DMS114 treated with DMSO at 0.1 percent for 48 hours (cell line): ENCODE data around the gene RETREG2.

Source experiments
- DNase-seq: peaks from one replicate; lab custom pipeline; 2025; ENCODE audit not compliant: unreplicated experiment; lab: John Stamatoyannopoulos, UW

RETREG2 gene

DNA sequence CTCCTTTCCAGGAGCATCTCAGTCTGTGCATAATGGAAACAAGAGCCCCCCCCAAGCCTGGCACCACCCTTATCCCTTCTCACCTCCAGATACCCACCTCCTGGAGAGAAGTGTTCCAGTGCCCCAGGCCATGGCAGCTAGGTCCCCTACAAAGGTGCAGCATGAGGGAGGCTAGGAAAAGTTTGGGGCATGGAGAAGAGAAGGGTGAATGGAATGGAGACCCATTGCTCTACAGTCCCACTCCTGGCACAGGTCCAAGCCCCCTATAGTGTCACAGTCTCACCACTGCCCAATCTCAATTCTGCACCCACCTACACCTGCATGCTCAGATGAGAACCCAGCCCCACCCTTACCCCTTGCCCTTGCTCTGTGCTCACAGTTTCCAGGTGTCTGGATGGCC lies 9.1 kb upstream of the RETREG2 start:
- no peak for DNase-seq

- no peak for DNase-seq
Observed at GRCh38 chr2:219169930-219170654, 8.0 kb upstream of the RETREG2 start, which contains the start of gene SLC23A3. TSS of gene SLC23A3 (minus strand) at chr2:219170029. CDS start at chr2:219169984, 45 bp downstream.

DNA sequence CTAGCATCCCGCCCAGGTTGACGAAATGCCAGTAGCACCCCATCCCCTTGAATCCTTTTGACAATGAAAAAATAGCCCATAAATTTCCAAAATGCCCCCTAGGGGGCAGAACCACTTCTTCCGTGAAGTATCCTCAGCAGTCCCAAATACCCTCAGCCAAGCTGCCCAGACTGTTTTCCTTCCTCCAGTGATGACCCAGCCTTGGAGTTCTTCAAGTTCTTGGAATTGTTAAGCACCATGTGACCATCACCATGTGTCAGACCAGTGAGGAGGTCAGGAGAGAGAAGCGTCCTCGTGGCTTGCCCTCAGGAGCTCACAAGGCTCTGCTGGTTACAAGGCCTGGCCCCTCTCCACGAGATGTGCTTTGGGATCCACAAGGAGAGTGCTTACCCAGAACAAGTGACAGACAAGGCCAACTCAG lies 6.8 kb upstream of the RETREG2 start:
- peak; percentile 14 for DNase-seq

GRCh38 chr2:219172231-219173154 lies 5.6 kb upstream of the RETREG2 start:
- no peak for DNase-seq

- DNase-seq = no peak
Observed at GRCh38 chr2:219173176-219173575, 4.9 kb upstream of the RETREG2 start.

DNA sequence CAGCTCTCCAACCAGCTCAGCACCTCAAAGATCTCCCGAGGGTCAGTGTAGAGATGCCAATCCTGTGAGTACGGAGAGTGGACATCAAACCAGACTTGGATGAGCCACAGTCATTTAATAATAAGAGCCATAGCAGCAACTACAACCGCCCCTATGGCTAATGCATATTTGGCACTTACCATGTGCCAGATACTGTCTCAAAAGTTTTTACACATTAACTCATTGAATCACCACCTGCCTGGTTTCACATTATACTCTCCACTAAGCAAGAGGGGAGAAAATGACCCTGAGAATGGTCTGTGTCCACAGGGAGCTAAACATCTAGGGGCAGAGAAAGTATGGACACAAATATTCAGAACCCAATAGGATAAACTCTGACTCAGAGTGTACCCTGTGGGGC lies 3.9 kb upstream of the RETREG2 start:
- no peak for DNase-seq

DNA sequence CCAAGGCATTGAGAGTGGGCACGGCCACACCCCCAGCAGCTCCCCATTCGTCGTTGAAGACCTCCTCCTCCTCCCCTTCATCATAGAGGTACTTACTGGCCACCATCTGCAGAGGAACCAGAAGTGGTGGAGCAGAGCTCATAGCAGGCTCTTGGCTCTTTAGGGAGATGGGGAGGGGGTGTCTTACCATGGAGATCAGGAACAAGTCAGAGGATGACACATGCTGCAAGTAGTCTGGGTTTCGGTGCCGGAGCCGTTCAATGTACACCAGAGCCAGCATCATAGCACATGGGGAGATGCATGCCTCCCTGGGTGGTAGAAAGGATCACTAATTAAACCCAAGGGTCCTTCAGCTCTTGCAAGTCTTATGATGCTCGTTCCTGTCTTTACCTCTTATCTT lies 3.3 kb upstream of the RETREG2 start:
- DNase-seq = no peak

GRCh38 chr2:219175486-219175885 lies 2.6 kb upstream of the RETREG2 start:
- no peak for DNase-seq

- peak; percentile 14 for DNase-seq
Observed at GRCh38 chr2:219175928-219176817, 1.9 kb upstream of the RETREG2 start.

DNA sequence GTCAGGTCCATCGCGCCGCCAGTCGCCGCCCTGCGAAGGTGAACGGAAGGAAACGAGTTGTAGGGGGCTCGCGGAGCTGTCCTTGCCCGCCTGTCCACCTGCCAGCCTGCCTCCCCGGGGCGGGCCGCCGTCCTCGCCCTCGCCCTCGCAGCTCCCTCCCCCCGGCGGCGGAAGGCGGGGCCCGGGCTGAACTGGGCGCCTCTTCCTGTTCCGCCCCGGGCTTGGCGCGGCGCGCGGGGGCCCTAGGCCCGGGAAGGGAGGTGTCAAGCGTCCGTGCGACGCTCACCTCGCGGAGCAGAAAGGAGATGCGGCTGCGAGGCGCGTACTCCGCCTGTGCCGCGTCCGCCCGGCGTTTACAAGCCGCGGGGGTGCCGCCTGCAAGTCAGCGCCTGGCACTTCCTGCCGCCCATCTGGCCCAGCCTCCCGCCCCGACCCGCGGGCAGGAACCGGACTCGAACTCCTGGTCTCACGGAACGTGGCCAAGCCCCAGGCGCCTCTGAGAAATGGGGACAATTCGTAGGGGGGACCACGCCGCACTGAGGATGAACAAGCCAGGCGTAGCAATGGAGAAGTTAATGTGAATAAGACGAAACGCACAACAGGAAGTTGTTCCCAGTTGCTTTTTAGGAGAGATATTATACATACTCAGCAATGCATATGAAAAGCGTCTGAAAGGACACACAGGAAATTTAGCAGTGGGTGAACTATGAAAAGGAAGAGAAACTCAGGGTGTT lies 1.1 kb upstream of the RETREG2 start, which contains the start of gene CNPPD1:
Gene CNPPD1, minus strand, starts transcription at position 108 of the 734 bp plus-strand sequence. Its CDS starts 97 bp downstream, at position 11.
- peak; percentile 43 for DNase-seq

DNA sequence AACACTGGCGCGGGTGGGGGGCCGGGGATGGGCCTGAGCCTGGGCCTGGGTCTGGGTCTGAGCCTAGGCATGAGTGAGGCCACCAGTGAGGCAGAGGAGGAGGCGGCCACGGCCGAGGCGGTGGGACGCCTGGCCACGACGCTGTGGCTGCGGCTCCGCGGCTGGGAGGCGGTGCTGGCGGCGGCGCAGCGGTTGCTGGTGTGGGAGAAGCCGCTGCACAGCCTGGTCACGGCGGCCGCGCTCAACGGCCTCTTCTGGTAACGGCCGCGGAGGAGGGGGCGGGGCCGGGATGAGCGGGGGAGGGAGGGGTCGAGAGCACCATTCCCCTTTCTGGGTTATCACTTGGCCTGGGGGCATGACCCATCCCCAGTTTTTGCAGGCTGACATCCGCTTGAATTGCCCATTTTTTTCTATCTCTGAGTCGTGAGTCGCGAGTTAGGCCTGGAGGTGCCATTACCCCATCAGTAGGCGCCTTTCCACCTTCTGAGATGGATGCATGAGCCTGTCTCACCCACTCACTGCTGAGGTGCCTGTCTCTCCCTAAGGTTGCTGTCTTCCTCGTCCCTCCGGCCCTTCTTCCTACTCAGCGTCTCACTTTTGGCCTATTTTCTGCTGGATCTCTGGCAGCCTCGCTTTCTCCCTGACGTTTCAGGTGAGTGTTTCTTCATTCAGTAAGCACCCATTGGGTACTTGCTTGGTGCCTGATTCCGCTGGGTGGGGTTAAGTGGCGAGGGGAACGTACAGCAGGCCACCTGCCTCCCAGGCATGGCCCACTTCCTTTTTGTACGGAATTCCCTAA lies 501 bp downstream of the RETREG2 start:
- DNase-seq = no peak

DNA sequence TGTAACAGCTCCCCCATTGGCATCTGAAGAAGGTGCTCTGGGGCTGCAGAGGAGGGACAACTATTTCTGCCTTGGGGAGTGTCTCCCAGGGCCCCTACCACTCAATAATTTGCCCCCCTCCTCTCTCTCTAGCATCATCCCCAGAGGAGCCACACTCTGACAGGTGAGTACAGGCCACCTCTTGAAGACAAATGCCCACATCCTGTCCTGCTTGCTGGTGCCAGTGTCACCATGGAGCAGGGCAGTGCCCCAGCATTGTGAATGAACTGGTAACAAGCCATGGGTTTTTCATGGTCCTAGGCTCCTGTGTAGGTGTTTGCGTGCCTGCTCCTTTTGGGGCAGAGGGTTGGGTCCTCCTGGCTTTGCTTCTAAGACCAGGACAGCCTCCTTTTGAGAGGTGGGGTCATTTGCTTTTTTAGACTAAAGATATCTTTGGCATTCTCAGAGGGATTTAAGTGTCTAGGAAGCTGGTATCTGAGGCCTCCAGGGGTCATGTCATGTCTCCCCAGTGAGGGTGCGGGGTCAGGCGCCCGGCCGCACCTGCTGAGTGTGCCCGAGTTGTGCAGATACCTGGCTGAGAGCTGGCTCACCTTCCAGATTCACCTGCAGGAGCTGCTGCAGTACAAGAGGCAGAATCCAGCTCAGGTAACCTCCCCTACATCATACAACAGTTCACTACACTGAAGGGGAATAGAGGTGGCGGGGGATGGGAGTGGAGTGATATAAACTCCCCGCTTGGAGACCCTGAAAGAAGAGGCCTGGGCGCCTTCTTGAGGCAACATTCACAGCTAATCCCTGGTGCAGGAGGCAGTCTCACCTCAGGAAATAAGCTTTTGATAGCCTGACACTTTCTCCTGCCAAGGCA lies 1.8 kb downstream of the RETREG2 start:
- DNase-seq = no peak

- no peak for DNase-seq
Observed at GRCh38 chr2:219180961-219181360, 2.9 kb downstream of the RETREG2 start.

GRCh38 chr2:219181531-219181930 lies 3.5 kb downstream of the RETREG2 start:
- no peak for DNase-seq

- no peak for DNase-seq
Observed at GRCh38 chr2:219182331-219183150, 4.5 kb downstream of the RETREG2 start.

DNA sequence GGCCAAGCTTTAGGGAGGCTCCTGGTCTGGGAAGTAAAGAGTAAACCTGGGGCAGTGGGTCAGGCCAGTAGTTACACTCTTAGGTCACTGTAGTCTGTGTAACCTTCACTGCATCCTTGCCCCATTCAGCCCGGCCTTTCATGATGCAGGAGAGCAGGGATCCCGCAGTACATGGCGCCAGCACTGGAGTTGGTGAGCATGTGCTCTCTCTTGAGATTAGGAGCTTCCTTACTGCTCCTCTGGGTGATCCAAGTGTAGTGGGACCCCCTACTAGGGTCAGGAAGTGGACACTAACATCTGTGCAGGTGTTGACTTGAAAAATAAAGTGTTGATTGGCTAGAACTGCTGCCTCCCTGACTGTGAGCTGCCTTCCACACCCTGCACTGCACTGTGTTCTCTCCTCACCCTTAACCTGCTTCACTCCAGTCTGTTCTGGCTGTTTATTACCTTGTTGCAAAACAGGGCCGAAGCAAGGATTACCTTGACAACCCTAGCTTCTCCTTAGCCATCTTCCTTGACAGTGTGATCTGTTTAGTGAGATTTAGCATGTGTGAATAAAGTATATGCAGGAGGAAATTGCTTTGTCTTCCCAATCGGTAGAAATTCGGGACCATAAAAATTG lies 5.2 kb downstream of the RETREG2 start:
- no peak for DNase-seq

DNA sequence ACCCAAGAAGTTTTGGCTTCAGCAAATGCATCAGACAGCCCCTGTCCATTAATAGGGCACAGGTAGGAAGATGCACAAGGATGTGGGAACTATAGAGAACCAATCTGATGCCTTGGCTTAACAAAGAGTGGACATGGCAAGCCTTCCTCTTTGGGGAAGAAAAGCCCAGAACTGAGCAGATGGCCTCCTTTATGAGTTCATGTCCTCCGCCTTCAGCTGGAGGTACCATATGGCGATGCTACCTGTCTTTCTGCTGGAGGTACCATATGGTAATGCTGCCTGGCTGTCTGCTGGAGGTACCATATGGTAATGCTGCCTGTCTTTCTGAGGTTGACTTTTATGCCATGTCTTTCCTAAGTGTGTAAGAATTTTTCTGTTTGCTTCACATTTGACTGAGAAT lies 6.0 kb downstream of the RETREG2 start:
- DNase-seq = no peak
